ENCODE measurements around the gene WNK3.

- no peak for TF ChIP-seq CTCF (IDR thresholded peaks at IDR 0.05; ENCODE audit: low read depth, low read length, poor library complexity, severe bottlenecking)
- no peak for TF ChIP-seq EZH2phosphoT487 (IDR thresholded peaks at IDR 0.05; ENCODE audit: borderline replicate concordance, low read length)
These were observed 109.5 kb downstream of the WNK3 start for GRCh38 chrX:54248309-54248708.
